IPS DF 19.7 (cell line): ENCODE measurements around the gene IFITM1.
"Not testable (repeated sequence)": the region's sequence is repeated elsewhere in the genome, so short reads cannot be mapped to it uniquely, and the experiment has no call there.

Experiments
- DNase-seq: peaks from one replicate; pipeline ENCODE4 v3.0.0-alpha.2; 2013; ENCODE audit warnings: low read depth, low spot score

The IFITM1 gene

DNA sequence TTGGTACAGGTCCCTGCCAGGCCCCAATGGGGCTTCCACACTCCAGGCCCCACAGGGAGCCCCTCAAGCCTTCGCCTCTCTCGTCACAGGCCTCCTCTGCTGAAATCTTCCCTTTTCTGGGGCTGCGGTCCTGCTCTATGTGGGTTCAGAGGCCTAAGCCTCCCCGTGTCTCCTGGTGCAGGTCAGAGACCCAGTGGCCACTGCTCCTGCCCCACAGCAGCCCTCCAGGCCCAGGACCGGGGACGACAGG is 12.7 kb downstream of the IFITM1 start:
- no peak for DNase-seq

- no peak for DNase-seq
Measured at GRCh38 chr11:326842-327580, 13.2 kb downstream of the IFITM1 start.

DNA sequence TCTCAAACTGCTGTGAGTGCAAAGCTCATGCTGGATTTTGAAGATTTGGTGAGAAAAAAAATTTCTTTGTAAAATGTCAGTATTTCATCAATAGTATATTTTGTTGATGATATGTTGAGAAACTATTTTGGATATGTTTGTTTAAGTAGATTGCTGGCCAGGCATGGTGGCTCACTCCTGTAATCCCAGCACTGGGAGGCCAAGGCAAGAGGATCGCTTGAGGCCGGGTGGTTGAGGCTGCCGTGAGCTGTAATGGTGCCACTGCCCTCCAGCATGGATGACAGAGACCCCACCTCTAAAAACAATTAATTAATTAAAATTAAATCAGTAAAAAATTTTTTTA is 13.7 kb downstream of the IFITM1 start:
- no peak for DNase-seq

GRCh38 chr11:328012-328411 is 14.2 kb downstream of the IFITM1 start:
- no peak for DNase-seq

GRCh38 chr11:328516-329100 is 14.8 kb downstream of the IFITM1 start:
- not testable (repeated sequence) for DNase-seq

GRCh38 chr11:329886-330253 is 16.0 kb downstream of the IFITM1 start:
- DNase-seq, result no peak

DNA sequence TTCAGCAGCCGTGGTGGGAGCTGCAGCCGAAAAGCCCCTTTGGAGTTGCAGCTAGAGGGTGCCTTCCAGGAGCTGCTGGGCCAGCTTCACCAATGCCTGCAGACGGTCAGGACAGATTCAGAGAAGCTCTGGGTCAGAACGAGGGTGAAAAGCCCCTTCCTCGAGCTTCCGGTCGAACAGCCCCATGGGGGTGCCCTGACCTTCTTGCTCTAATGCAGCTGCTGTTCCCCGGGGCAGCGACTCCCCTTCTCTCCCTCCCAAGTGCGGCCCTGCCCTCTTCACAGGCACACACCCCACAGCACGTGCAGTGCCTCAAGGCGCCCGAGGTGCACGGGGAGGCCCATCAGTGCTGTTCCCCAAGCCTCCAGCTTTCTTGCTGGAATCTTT is 16.5 kb downstream of the IFITM1 start:
- no peak for DNase-seq

DNA sequence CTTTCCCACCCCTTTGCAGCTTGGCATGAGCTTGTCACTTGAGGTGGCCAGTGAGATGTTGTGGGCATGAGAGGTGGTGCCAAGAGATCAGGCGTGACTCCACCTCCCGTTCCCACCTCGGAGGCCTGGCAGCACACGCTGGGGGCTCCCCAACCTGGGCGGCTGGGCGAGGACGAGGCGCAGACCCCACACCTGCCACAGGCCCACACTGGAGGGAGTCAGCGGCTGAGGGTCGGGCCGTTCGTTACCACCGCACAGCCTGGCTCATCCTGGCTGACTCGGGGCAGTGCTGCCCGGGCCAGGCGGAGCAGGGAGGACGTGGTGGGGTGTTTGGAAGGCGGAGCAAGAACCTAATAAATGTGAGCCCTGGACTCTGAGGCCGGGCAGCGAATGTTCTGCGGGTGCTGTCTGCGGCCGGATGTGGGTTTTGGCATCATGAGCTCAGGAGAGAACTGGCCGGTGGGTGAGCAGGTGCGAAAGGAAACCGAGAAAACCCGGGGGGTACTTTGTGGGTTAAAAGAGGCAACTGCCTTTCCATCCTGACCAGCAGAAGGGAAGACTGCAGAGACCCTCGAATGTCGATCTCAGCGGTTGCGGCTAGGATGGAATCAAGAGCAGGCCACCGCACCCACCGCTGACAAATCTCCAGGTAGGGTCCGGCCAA is 17.0 kb downstream of the IFITM1 start:
- no peak for DNase-seq

GRCh38 chr11:331358-332060 is 17.7 kb downstream of the IFITM1 start:
- DNase-seq, result no peak

- DNase-seq, result no peak
Measured at GRCh38 chr11:332651-333480, 19.0 kb downstream of the IFITM1 start.

DNA sequence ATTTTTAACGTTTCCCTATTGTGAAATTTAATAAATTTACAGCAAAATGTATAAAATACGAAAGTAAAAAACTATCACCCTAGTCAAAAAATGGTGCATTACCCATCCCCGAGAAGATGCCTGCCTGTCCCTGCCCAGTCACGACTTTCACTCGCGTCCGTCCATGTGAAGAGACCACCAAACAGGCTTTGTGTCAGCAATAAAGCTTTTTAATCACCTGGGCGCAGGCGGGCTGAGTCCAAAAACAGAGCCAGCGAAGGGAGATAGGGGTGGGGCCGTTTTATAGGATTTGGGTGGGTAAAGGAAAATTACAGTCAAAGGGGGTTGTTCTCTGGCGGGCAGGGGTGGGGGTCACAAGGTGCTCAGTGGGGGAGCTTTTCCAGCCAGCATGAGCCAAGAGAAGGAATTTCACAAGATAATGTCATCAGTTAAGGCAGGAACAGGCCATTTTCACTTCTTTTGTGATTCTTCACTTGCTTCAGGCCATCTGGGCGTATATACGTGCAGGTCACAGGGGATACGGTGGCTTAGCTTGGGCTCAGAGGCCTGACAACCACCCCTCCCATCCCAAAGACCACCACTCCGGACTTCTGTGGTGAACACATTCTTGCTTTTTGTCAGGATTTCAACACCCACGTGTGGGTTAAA is 19.9 kb downstream of the IFITM1 start:
- not testable (repeated sequence) for DNase-seq

- no peak for DNase-seq
Measured at GRCh38 chr11:334264-334994, 20.6 kb downstream of the IFITM1 start.

GRCh38 chr11:335779-336658 is 22.2 kb downstream of the IFITM1 start:
- no peak for DNase-seq

- no peak for DNase-seq
Measured at GRCh38 chr11:336659-337198, 22.9 kb downstream of the IFITM1 start.

- DNase-seq, result no peak
Measured at GRCh38 chr11:337711-338110, 23.9 kb downstream of the IFITM1 start.

DNA sequence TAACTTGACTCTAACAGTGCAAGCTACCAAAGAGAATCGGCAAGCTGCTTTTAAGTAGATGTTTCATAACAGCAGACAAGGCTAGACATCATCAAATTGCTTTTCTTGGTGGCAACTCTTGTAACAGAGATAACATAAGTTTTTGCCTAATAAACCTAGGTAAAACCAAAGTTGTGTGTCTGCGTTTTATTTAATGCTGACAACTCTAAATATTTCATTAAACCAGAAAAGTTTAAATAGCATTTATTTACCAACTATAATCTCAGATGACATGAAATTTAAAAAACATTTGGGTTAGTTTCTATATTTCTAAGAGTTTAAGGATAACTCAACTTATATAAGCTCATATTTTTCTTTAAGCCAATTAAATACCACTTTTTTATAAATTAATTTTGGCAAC is 26.1 kb downstream of the IFITM1 start:
- no peak for DNase-seq

- DNase-seq, result no peak
Measured at GRCh38 chr11:340539-341512, 27.0 kb downstream of the IFITM1 start.

DNA sequence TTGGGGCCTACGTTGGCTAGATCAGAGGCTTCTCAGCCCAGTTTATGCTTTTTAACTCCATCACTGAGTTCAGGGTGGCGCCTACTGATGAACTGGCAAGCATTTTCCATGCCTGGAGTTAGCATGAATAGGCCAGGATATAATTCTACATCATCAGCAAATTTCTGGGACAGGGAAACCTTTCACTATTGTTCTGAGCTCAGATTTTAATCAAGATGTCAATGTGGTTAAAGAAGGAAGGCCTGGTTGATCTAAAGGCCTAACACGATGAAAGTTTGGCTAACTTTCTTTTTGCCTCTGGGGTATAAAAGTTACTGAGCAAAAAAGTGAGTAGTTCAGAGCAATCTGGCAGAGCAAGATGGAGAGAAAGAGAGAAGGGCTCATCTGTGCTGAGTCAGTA is 28.5 kb downstream of the IFITM1 start:
- no peak for DNase-seq
